Activated CD8-positive, alpha-beta memory T cell treated with anti-CD3 and anti-CD28 coated beads for 36 hours (primary cell): ENCODE measurements around the gene PRKCA. TPM values are rescaled to one million over a fixed set of nuclear protein-coding genes. Genes with fewer than 3 reads are reported as not detected.

Experiments
- CTCF ChIA-PET: fragments of 350-600 bp; sonication (Branson Sonifier 250); formaldehyde crosslinking; loops from one replicate; lab custom pipeline; 2021; ENCODE audit warnings: antibody characterized with exemption; lab: Charles Lee
- POLR2A ChIA-PET: fragments of 350-600 bp; sonication (Branson Sonifier 250); formaldehyde crosslinking; loops from one replicate; lab custom pipeline; 2021; ENCODE audit warnings: antibody characterized with exemption; lab: Charles Lee
- total RNA-seq, 2 experiments: library from RNA; stranded (reverse); gene quantifications; one replicate each; pipeline ENCODE4 v1.2.3, GENCODE V29; 2021

Gene PRKCA
- total RNA-seq, 2 experiments from 2014 or later, result 70.3 to 73.4 TPM

- POLR2A ChIA-PET, result no interaction called here
- CTCF ChIA-PET, result interaction anchor here (0.7 kb wide), 1 partner anchor 214 kb away, joined by 3 read pairs; no protein-coding TSS in a partner anchor
Observed at GRCh38 chr17:66507982-66508760, 205.8 kb downstream of the PRKCA start.

DNA sequence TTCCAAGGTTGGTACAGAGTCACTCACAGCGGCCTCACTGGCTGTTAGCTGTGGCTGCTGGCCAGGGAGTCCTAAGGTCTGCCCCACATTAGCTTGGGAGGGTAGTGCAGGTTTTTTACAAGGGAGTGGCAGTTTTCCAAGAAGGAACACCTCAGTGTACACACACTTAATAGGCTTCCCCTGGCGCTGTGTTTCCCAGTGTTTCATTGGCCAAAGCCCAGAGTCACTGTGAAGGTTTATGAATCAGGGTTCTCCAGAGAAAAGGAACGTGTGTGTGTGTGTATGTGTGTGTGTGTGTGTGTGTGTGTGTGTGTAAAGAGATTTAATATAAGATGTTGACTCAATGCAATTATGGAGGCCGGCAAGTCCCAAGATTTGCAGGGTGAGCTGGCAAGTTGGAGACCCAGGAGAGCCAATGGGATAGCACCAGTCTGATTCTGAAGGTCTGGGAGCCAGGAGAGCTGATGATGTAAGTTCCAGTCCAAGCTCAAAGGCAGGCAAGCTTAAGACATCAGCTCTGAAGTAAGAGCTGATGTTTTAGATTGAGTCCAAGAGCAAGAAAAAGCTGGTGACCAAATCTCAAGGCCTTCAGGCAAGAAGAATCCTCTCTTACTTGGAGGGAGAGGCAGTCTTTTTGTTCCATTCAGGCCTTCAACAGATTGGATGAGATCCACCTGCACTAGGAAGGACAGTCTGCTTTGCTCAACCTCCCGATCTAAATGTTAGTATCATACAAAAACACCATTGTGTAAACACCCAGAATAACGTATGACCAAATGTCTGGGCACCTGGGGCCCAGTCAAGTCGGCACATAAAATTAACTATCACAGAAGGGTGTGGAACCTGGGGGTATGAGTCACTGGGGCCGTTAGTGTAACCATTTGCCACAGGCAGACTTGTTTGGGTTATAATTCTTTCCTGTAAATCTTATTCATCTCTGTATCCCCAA lies 206.8 kb downstream of the PRKCA start:
- ChIA-PET CTCF (interaction anchor here (0.7 kb wide), 1 partner anchor 215 kb away, joined by 3 read pairs; no protein-coding TSS in a partner anchor), POLR2A (no interaction called here)

- CTCF ChIA-PET, result no interaction called here
- POLR2A ChIA-PET, result no interaction called here
Observed at GRCh38 chr17:66509926-66510325, 207.5 kb downstream of the PRKCA start.

DNA sequence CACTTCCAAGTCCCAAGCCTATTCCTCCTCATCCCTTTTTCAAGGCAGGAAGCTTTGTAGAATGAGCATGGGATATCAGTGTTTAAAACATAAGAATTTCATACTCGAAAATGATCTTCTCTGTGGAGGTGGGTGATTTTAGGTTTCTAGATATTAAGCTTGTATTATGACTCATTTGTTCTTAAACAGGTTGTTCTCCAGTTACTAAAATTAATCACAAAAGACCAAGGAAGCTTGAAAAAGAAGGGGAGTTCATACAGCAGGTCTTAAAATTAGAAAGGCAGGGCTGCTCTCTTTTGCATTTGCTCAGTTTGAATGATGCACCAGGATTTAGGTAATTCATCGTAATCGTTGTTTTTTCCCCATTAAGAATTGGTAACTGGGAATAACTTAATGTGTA lies 208.7 kb downstream of the PRKCA start:
- ChIA-PET POLR2A (no interaction called here), CTCF (no interaction called here)

- ChIA-PET CTCF (no interaction called here), POLR2A (no interaction called here)
Observed at GRCh38 chr17:66514227-66514806, 211.9 kb downstream of the PRKCA start.

DNA sequence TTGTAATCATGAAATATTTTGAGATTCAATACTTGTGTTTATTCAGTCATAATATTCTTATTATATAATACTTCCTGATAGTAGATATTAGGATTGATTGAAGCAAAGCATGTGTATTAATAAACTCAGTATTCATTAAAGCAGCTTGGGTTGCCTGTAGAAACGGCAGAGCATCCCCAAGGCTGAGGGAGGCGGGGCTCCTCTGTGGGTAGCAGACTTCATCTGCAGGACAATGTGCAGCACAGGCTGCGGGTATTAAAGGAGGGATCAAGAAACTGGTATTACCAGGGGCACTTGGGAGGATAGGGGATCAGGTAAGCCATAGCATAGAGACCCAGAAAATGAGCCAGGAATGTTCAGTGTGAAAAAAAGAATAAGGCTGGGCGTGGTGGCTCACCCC lies 213.6 kb downstream of the PRKCA start:
- CTCF ChIA-PET, result no interaction called here
- POLR2A ChIA-PET, result no interaction called here

DNA sequence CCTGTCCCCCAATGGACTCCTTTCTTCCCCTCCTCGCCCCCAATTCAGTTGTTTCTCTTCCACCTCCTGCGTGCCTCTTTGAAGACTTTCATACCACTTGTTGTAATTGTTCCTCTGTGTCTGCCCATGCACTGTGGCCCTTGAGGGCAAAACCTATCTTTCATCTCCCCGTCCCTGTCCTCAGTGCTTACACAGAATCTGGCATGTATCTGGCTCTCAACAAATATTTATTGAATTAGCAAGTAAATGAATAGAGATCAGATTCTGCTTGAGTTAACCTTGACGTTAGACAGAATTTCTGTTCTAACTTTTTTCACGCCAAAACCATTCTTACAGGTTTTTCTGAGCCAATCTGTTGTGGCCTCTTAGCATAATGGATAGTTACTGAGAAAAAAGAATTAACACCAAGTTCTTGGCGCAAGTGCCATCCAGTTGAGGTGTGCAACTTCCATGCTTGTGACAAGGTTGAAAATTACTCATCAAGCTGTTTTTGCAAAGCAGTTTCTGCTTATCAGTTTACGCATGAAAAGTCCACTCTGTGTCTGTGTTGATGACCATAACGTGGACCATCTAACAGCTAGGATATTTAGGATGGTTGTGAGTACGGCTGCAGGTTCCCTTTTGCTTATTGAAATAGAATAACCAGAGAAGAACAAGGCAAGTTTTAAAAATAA lies 215.1 kb downstream of the PRKCA start:
- POLR2A ChIA-PET, result no interaction called here
- CTCF ChIA-PET, result no interaction called here

- ChIA-PET POLR2A (no interaction called here), CTCF (no interaction called here)
Observed at GRCh38 chr17:66518108-66518507, 215.7 kb downstream of the PRKCA start.

DNA sequence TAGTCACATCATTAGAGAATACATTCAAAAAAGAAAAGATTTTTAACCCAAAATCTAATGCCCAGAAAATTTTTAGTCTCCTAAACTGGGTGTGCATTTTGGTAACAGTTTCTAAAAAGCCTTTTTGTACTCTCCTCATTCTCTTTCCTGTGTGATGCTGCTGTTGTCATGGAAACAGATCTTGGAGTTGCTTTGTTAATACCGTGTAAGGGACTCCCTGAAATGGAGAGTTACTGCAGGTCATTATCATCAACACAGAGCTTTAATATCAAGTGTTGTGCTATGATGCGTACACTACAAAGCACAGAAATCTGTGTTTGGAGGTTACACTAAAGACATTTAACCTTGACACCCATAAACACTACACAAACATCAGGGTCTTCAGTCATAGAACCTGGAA lies 216.3 kb downstream of the PRKCA start:
- ChIA-PET CTCF (interaction anchor here (1.5 kb wide), 1 partner anchor 29 kb away, joined by 4 read pairs; no protein-coding TSS in a partner anchor), POLR2A (interaction anchor here (1.0 kb wide), 1 partner anchor 28 kb away, joined by 5 read pairs; no protein-coding TSS in a partner anchor)

- ChIA-PET CTCF (interaction anchor here (0.7 to 1.5 kb wide), 2 partner anchors 21 to 28 kb away, joined by 3 to 4 read pairs; no protein-coding TSS in a partner anchor), POLR2A (interaction anchor here (1.0 kb wide), 1 partner anchor 28 kb away, joined by 5 read pairs; no protein-coding TSS in a partner anchor)
Observed at GRCh38 chr17:66519154-66519553, 216.7 kb downstream of the PRKCA start.

DNA sequence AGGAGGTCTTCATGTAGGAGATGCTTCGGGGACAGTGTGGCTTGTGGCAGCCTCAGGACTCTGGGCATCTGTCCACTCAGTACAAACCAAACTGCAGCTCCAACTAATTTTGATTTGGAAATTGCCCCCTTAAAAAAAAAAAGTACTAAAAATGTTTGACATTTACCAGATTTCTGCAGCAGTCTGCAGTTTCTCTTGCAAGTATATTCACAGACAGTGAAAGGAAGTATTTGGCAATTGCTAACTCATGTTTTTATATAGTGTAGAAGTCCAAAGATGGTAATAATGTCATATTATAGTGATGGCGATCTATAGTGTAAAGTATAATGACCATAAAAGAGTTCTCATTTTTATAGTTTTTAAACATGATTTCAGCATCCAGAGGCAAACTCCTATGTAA lies 218.6 kb downstream of the PRKCA start:
- ChIA-PET POLR2A (no interaction called here), CTCF (interaction anchor here (1.1 kb wide), 1 partner anchor 28 kb away, joined by 3 read pairs; no protein-coding TSS in a partner anchor)

GRCh38 chr17:66522591-66523272 lies 220.3 kb downstream of the PRKCA start:
- ChIA-PET POLR2A (no interaction called here), CTCF (interaction anchor here (1.2 kb wide), 1 partner anchor 17 kb away, joined by 3 read pairs; no protein-coding TSS in a partner anchor)

DNA sequence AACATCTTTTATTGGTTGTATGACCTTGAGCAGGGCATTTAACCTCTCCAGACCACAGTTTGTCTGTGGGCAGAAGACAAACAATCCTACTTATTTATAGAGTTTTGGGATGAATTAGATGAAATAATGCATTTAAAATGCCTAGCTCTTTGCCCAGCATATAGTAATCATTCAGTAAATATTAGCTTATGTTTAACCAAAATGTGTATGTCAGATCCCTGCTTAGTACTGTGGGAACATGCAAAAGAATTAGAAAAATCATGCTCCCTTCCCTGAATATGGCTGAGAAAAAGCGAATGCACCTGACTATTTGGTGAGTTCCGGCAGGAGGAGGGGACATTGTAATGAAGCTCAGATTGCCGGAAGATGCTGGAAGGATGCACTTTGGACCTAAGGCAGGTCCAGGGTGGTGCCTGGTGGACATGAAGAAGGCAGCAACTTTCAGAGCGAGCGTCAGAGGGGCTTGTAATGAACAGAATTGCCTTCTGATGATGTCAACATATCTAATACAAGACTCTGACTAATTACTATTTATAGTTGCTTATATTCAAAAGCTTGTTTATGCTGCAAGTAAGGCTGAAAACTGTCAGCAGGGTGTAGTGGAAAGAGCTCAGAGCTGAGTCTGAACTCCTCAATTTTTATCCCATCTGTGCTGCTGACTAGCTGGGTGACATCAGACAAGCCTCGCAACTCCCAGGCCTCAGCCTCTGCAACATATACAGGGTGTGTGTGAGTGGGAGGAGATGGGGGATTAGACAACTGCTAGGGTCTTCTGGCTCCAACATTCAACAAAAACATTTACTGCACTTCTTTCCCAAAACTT lies 221.2 kb downstream of the PRKCA start:
- ChIA-PET POLR2A (no interaction called here), CTCF (interaction anchor here (0.6 to 1.2 kb wide), 2 partner anchors 16 to 53 kb away, joined by 3 read pairs; no protein-coding TSS in a partner anchor)

- CTCF ChIA-PET, result no interaction called here
Observed at GRCh38 chr17:66524877-66525276, 222.5 kb downstream of the PRKCA start.

GRCh38 chr17:66525338-66525737 lies 222.9 kb downstream of the PRKCA start:
- CTCF ChIA-PET, result no interaction called here
- POLR2A ChIA-PET, result no interaction called here

More at GRCh38 chr17:66524877-66525276, 222.5 kb downstream of the PRKCA start:
- POLR2A ChIA-PET, result no interaction called here

- CTCF ChIA-PET, result no interaction called here
- POLR2A ChIA-PET, result no interaction called here
Observed at GRCh38 chr17:66526827-66527226, 224.4 kb downstream of the PRKCA start.

DNA sequence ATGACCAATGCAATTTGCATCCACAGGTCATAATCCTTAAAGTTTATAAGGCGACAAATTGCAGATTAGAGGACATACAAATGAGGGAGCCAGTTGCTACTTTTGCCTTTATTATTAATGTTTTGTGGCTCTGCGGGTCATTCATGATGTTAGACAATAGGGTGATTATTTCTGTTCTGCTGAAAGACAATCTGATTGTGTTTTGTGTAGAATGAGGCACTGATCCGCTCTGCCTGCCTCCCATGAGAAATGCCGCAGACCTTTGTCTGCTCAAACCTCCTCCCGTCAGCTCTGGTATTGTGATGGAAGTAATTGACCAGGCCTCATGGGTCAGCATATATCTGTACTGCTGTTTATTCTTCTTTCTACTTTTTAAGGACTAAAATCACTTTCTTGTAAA lies 224.9 kb downstream of the PRKCA start:
- POLR2A ChIA-PET, result no interaction called here
- CTCF ChIA-PET, result interaction anchor here (0.7 kb wide), 1 partner anchor 21 kb away, joined by 5 read pairs; no protein-coding TSS in a partner anchor
